Subcutaneous abdominal adipose tissue (tissue), 5 donors: ENCODE measurements around the gene SLC19A1.
A peak's percentile ranks its signal among the peaks of the same experiment; 100 is the strongest.

Source experiments
- H3K27ac ChIP-seq: one replicate; pipeline ENCODE4 v1.7.0; 2013; ENCODE audit warnings: low read depth, mild to moderate bottlenecking, inconsistent platforms, low read length, moderate library complexity
- H3K27me3 ChIP-seq, 5 donors: one replicate each; pipeline ENCODE4 v1.7.0; 2013; ENCODE audit warnings: low read length in 5 of 5, inconsistent platforms in 1 of 5; ENCODE audit not compliant: control insufficient read depth in 5 of 5, insufficient read depth in 4 of 5
- H3K36me3 ChIP-seq, 5 donors: one replicate each; pipeline ENCODE4 v1.7.0; 2013; ENCODE audit warnings: low read length in 5 of 5; ENCODE audit not compliant: control insufficient read depth in 5 of 5, insufficient read depth in 5 of 5
- H3K4me1 ChIP-seq, 5 donors: one replicate each; pipeline ENCODE4 v1.7.0; 2013; ENCODE audit warnings: low read length in 5 of 5, mild to moderate bottlenecking in 3 of 5, moderate library complexity in 1 of 5; ENCODE audit not compliant: control insufficient read depth in 5 of 5, insufficient read depth in 5 of 5
- H3K4me3 ChIP-seq, 5 donors: one replicate each; pipeline ENCODE4 v1.7.0; 2013; ENCODE audit warnings: low read length in 5 of 5, low read depth in 1 of 5
- H3K9ac ChIP-seq, 5 donors: one replicate each; pipeline ENCODE4 v1.7.0; 2013; ENCODE audit warnings: low read length in 5 of 5, mild to moderate bottlenecking in 4 of 5, moderate library complexity in 3 of 5
- H3K9me3 ChIP-seq, 5 donors: one replicate each; pipeline ENCODE4 v1.7.0; 2013; ENCODE audit warnings: low read length in 5 of 5; ENCODE audit not compliant: control insufficient read depth in 5 of 5
- donor health status: healthy.
- donor health status: healthy.
- donor health status: healthy.
- donor health status: healthy.
- donor health status: healthy.

Gene SLC19A1

GRCh38 chr21:45559216-45560105 is 17.2 kb upstream of the SLC19A1 start:
- Histone ChIP-seq H3K36me3 (no peaks in the 10 kb centered on the region), H3K27me3 (peaks cover 4 to 18% (median 5%) of the 10 kb centered on the region in 5 donors), H3K4me3 (no peak overlapping the region), H3K27ac (no peak overlapping the region), H3K9ac (no peak overlapping the region), H3K4me1 (peaks cover 0 to 26% (median 21%) of the 10 kb centered on the region in 5 donors), H3K9me3 (no peaks in the 10 kb centered on the region)

GRCh38 chr21:45558044-45558721 is 15.9 kb upstream of the SLC19A1 start:
- no peaks in the 10 kb centered on the region for H3K36me3 ChIP-seq
- peaks cover 0 to 27% (median 23%) of the 10 kb centered on the region in 5 donors for H3K4me1 ChIP-seq
- no peak overlapping the region for H3K9ac ChIP-seq
- H3K4me3 ChIP-seq: no peak overlapping the region
- H3K27ac ChIP-seq: no peak overlapping the region
- peaks cover 4 to 18% (median 5%) of the 10 kb centered on the region in 5 donors for H3K27me3 ChIP-seq
- no peaks in the 10 kb centered on the region for H3K9me3 ChIP-seq

GRCh38 chr21:45557616-45558043 is 15.4 kb upstream of the SLC19A1 start:
- no peak overlapping the region for H3K9ac ChIP-seq
- H3K27me3 ChIP-seq: peaks cover 4 to 15% (median 5%) of the 10 kb centered on the region in 5 donors
- H3K27ac ChIP-seq: no peak overlapping the region
- H3K4me1 ChIP-seq: peaks cover 0 to 23% (median 21%) of the 10 kb centered on the region in 5 donors
- H3K9me3 ChIP-seq: no peaks in the 10 kb centered on the region
- no peak overlapping the region for H3K4me3 ChIP-seq
- no peaks in the 10 kb centered on the region for H3K36me3 ChIP-seq

- Histone ChIP-seq H3K9me3 (no peaks in the 10 kb centered on the region), H3K4me1 (peaks cover 0 to 29% (median 23%) of the 10 kb centered on the region in 5 donors), H3K27ac (no peak overlapping the region), H3K9ac (peak overlapping the region in 1 of 5 donors; percentile 8), H3K27me3 (peaks cover 0 to 14% (median 5%) of the 10 kb centered on the region in 5 donors), H3K4me3 (peak overlapping the region in 1 of 5 donors; percentile 16), H3K36me3 (no peaks in the 10 kb centered on the region)
These were observed 14.7 kb upstream of the SLC19A1 start for GRCh38 chr21:45556645-45557615.

GRCh38 chr21:45556302-45556644 is 14.0 kb upstream of the SLC19A1 start:
- Histone ChIP-seq H3K4me3 (peak overlapping the region in 3 of 5 donors; percentile 59 to 71 (median 61)), H3K27ac (peak overlapping the region; percentile 83), H3K4me1 (peaks cover 0 to 33% (median 26%) of the 10 kb centered on the region in 5 donors), H3K27me3 (peaks cover 0 to 14% (median 5%) of the 10 kb centered on the region in 5 donors), H3K9ac (peak overlapping the region in 2 of 5 donors; percentile 8 to 76), H3K9me3 (no peaks in the 10 kb centered on the region), H3K36me3 (no peaks in the 10 kb centered on the region)

- peak overlapping the region in 4 of 5 donors; percentile 56 to 71 (median 60) for H3K4me3 ChIP-seq
These were observed 13.5 kb upstream of the SLC19A1 start for GRCh38 chr21:45555557-45556301.

GRCh38 chr21:45555251-45555556 is 13.0 kb upstream of the SLC19A1 start:
- Histone ChIP-seq H3K36me3 (no peaks in the 10 kb centered on the region), H3K4me1 (peaks cover 0 to 43% (median 30%) of the 10 kb centered on the region in 5 donors), H3K27ac (peak overlapping the region; percentile 83), H3K4me3 (peak overlapping the region in 1 of 5 donors; percentile 59), H3K9ac (no peak overlapping the region), H3K9me3 (no peaks in the 10 kb centered on the region), H3K27me3 (peaks cover 0 to 11% (median 4%) of the 10 kb centered on the region in 5 donors)

More at GRCh38 chr21:45555557-45556301, 13.5 kb upstream of the SLC19A1 start:
- H3K9ac ChIP-seq: peak overlapping the region in 4 of 5 donors; percentile 43 to 76 (median 52)
- H3K27ac ChIP-seq: peak overlapping the region; percentile 83
- H3K4me1 ChIP-seq: peaks cover 0 to 38% (median 26%) of the 10 kb centered on the region in 5 donors
- H3K36me3 ChIP-seq: no peaks in the 10 kb centered on the region
- H3K27me3 ChIP-seq: peaks cover 0 to 14% (median 5%) of the 10 kb centered on the region in 5 donors
- H3K9me3 ChIP-seq: no peaks in the 10 kb centered on the region

GRCh38 chr21:45554477-45555175 is 12.4 kb upstream of the SLC19A1 start:
- Histone ChIP-seq H3K27ac (peak overlapping the region; percentile 81), H3K4me1 (peaks cover 0 to 48% (median 33%) of the 10 kb centered on the region in 5 donors), H3K4me3 (peak overlapping the region; percentile 54 to 84 (median 74)), H3K9me3 (no peaks in the 10 kb centered on the region), H3K9ac (peak overlapping the region; percentile 58 to 78 (median 63)), H3K27me3 (peaks cover 0 to 6% (median under 1%) of the 10 kb centered on the region in 5 donors), H3K36me3 (no peaks in the 10 kb centered on the region)
